Measurements from ENCODE around the gene ZNF672.
"Not testable (repeated sequence)": the region's sequence is repeated elsewhere in the genome, so short reads cannot be mapped to it uniquely, and the experiment has no call there.

The ZNF672 gene

DNA sequence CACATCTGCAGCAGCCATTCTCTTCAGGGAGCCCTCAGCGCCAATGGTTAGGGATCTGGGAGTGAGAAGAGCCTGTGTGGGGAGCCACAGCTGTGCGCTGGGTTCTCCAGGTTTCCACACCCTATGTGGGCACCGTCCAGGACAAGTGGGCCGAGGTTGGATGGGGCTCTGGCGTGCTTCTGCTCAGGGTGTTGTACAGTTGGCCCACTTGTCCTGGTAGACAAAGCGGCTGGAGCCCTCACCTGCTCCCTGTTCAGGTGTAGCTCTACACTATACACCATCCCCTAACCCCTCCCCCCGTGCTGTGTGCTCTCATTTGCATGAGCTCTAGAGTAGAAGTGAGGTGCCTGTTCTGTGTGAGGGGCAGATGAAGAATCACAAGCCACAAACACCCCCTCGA, 24.5 kb upstream of the ZNF672 start:
- DNase-seq (ENCODE audit: low spot score) = no peak

DNA sequence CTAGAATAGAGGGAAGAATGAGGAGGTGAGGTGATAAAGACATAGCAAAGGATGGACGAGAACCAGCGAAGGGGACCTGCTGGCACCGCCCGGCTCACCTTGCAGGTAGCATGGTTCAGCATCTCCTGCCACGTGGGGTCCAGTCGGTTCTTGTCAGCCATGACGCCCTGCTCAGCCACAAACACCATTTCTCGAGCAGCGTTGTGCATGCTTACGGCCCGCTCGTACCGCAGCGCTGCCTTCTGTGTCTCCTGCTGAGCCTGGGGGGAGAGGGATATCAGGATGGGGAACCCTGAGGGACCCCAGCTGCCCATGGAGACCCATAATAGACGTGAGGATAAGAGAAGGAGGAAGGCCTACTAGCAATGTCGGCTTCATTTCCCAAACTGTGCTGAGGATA, 23.7 kb upstream of the ZNF672 start:
- DNase-seq (ENCODE audit: low spot score) = no peak

DNA sequence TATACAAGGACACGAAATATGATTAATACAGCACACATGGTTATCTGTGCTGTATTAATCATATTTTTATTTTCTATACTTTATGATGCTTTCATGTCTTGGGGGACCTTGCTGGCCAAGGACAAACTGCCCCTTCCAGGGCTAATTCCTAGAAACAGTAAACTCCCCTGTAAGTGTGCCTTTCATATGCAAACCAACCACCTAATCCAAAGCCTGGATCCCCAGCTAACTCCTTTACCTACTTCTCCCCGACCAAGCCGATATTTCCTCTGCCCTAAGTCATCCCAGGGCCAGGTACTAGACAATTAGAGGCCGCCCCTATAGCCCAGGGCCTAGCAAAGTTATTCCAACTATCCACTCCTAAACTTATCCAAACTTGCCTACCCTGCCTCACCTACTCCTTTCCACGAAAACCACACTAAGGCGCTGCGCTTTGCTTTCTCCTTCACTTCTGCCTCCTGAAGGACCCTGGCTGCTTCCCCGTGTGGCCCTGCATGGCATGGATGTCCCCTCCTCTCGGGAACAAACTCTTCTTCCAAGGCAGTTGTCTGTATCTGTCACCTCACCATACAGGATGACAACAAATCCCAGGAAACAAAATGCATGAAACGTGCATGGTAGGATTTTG, 22.5 kb upstream of the ZNF672 start:
- no peak for DNase-seq (ENCODE audit: low spot score)

GRCh38 chr1:248816042-248816851, 21.8 kb upstream of the ZNF672 start:
- DNase-seq (ENCODE audit: low spot score) = no peak

DNA sequence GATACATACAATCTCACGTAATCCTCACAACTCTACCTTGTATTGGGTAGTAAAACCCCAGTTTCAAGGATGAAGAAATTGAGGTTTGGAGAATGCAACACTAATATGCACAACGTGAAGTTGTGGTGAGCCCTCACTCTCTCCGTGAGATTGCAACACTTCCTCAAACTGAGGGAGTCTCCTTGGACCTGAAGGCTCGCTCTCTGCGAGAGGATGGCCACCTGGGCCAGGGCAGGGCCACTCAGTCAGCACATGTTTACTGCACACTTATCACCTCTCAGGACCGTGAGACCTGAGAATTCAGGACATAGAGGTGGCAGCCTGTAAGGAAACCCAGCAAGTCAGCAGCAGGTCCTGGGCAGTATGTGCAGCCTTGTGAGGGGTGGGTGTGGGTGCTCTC, 21.0 kb upstream of the ZNF672 start:
- DNase-seq (ENCODE audit: low spot score) = no peak

- DNase-seq (ENCODE audit: low spot score) = no peak
Measured at GRCh38 chr1:248818505-248819374, 19.3 kb upstream of the ZNF672 start.

- no peak for DNase-seq (ENCODE audit: low spot score)
Measured at GRCh38 chr1:248820041-248820585, 17.9 kb upstream of the ZNF672 start.

DNA sequence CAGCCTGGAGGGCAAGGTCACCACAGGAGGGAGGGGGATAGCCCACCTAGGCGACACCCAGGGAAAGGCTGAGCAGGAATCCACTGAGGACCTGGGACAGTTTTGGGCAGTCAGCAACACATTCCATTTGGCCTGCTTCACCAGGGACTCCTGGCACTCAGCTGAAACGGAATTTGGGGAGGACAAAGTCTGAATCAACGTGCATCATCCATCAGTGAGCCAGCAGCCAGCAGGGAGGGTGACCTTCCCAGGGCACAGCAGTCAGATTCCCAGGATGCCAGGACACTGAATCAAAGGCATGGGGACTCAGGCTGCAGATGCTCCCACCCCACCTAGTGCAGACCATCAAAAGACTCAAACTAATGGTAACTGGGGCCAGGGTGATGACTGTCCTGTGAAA, 16.9 kb upstream of the ZNF672 start:
- no peak for DNase-seq (ENCODE audit: low spot score)

DNA sequence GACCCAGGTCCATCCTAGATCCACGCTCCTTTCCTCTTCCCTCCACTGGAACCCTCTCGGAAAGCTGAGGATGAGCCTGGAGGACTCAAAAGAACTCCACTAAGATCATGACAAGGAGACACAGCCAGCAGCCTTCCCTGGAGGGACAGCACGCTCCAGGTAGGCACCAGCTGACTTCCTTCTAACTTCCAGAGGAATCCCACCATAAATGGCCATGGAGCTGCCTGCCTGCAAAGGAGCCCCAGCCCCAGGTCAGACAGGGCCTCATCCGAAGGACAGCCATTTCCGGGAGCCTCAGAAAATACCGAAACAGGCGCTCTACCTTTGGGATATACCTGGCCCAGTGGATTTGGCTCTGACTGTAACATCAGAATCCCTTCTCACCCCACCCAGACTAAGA, 16.4 kb upstream of the ZNF672 start:
- DNase-seq (ENCODE audit: low spot score) = no peak

DNA sequence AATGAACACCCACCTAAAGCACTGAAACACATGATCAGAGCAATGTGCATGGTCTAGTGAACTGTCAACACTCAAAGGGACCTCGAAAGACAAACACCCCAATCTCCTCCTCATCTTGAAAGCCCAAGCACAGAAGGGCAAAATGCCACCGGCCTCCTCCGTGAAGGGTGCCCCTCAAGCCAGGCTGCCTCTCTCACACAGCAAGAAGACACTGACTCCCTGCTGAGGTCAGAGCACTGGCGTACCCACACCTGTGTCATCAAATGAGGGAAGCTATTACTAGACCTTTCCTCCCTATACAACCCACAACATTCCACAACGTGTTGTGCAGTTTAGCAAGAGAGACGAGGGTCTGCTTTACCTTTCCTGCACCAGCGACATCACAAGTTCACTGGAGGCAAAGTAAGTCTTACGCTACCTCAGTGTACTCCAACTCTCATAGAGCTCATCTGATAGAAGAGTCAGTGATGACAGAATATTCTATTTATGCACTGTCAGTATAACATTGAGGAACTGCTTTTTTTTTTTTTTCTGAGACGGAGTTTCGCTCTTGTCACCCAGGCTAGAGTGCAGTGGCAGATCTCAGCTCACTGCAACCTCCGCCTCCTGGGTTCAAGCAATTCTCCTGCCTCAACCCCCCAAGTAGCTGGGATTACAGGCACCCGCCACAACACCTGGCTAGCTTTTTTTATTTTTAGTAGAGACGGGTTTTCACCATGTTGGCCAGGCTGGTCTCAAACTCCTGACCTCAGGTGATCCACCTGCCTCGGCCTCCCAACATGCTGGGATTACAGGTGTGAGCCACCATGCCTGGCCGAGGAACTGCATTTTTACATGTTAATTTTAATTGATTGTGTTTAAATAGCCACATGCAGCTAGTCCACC, 15.6 kb upstream of the ZNF672 start:
- no peak for DNase-seq (ENCODE audit: low spot score)

DNA sequence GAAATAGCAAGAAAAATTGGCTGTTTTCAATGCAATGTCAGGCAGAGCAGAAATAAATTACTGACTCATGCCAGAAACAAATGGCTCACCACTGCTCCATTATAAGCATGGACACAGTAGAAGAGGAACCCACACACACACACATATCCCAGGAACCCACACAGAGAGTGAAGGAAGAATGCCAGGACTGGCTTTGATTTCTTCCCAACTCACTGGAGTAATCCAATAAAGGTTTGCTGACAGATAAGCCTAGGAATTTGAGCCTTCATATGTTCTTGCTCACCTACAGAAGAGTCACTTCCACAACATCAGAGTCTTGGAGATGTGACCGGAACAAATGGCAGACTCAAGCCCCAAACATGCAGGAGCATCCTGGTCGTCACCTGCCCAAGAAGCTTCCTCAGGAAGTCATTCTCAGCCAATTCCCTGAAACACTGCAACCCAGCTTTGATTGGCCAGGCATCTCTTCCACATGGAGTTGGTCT, 14.5 kb upstream of the ZNF672 start:
- no peak for DNase-seq (ENCODE audit: low spot score)

DNA sequence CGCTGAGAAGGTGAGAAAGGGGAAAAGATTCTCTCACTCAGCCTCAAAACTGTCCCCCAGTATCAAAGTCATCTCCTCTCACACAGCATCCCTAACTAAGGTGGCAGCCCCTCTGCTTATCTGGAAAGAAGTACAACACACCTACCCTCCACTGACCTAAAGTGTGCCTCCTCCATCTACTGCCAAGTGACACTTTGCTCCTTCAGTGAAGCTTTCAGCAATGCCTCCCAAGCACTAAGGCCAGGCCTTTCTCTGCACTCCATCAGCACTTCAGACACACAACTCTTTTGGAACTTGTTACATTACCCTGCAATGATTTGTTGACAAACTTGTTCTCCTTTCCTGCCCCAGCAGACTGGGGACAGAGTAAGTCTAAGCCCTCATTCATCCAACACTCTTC, 13.7 kb upstream of the ZNF672 start:
- DNase-seq (ENCODE audit: low spot score) = no peak

- no peak for DNase-seq (ENCODE audit: low spot score)
Measured at GRCh38 chr1:248824701-248825100, 13.3 kb upstream of the ZNF672 start.

GRCh38 chr1:248825136-248825535, 12.9 kb upstream of the ZNF672 start:
- no peak for DNase-seq (ENCODE audit: low spot score)

DNA sequence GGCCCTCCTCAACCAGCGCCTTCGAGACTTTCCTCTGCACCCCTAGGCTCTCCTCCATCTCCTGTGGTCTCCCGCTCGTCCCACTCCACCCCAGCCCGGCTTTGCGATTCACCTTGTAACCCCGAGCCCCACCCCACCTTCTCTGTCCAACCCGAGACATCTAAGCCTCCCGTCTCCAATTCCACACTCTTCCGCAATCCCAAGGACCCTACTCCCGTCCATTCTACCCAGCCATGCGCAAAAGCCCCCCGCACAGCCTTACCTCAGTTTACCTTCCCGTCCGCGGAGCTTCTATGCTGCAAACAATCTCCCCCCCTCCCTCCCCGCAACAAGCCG, 12.5 kb upstream of the ZNF672 start:
- no peak for DNase-seq (ENCODE audit: low spot score)

GRCh38 chr1:248825909-248826760, 11.9 kb upstream of the ZNF672 start, which contains the start of gene SH3BP5L:
Gene SH3BP5L, minus strand, starts transcription at chr1:248825915. Its CDS starts 980 bp downstream, at chr1:248824935.
- peak; percentile 95 for DNase-seq (ENCODE audit: low spot score)

DNA sequence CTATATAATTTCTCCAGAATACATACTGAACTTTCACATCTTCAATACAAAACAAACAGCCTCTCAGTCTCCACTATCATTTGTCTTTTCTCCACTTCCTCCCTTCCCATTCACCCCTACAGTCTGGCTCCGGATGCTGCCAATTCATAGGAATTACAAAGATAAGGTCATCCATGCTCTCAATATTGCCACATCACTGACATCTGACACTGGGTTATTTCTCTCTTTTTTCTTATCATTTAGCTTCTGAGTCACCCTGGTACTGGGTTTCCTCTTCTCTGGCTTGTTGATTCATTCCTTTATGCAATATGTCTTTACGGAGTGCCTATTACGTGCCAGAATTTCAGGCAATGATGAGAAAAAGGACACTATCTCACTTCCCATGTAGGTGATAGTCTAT, 9.2 kb upstream of the ZNF672 start:
- DNase-seq (ENCODE audit: low spot score) = no peak

DNA sequence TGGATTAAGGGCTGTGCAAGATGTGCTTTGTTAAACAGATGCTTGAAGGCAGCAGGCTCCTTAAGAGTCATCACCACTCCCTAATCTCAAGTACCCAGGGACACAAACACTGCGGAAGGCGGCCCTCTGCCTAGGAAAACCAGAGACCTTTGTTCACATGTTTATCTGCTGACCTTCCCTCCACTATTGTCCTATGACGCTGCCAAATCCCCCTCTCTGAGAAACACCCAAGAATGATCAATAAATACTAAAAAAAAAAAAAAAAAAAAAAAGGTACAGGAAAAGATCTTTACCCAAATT, 7.4 kb upstream of the ZNF672 start:
- DNase-seq (ENCODE audit: low spot score) = not testable (repeated sequence)

GRCh38 chr1:248831842-248832241, 6.2 kb upstream of the ZNF672 start:
- DNase-seq (ENCODE audit: low spot score) = no peak

DNA sequence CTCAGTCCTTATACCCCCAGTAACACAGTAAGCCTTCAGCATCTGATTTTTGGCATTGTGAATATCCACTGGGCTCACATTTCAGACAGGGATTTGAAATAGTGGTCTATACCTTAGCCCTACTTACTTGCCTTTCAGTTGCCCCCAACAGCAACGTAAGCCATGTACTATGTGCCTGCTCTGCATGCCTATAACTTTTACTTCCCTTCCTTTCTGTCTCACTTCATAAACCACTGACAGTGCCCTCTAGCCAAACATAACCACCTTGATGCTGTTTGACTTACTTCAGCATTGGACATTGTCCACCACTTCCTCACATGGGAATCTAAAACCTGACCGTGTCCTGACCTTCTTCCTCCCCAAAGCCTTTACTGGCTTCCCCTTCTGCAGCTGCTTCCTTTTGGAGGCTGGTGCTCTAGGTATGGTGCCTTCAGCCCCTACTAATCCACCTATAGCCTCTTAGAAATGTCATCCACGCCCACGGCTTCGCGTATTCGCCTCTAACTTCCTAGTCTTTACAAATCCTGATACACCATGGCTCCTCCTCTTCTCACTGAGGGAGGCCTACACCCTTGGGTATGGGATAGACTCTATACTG, 3.6 kb upstream of the ZNF672 start:
- no peak for DNase-seq (ENCODE audit: low spot score)

Data from left forelimb (tissue), 1 donor.